GM12878 (cell line): ENCODE results near the gene TEKT5. TPM values are rescaled to one million over a fixed set of nuclear protein-coding genes. Genes with fewer than 3 reads are reported as not detected.
A peak's percentile ranks its signal among the peaks of the same experiment; 100 is the strongest.

Experiments
- ATF7 ChIP-seq: fragments of 450-650 bp; IDR thresholded peaks from 2 replicates; pipeline ENCODE4 v1.6.1; 2016; ENCODE audit warnings: low read depth, mild to moderate bottlenecking
- CHD4 ChIP-seq: fragments of 200-600 bp; sonication (generic); IDR thresholded peaks from 2 replicates; pipeline ENCODE4 v1.6.1; 2016; ENCODE audit warnings: mild to moderate bottlenecking
- CREM ChIP-seq: IDR thresholded peaks from 2 replicates; pipeline ENCODE4 v1.6.1; 2014; ENCODE audit warnings: antibody characterized with exemption, low read depth
- E2F4 ChIP-seq: IDR thresholded peaks from 2 replicates; pipeline ENCODE4 v1.6.1; 2012; ENCODE audit warnings: low read depth, low read length, improper control_type of control experiment
- EGR1 ChIP-seq, 2 experiments: IDR thresholded peaks; 1 replicate in 1 of 2; 2 replicates in 1 of 2; pipeline ENCODE4 v1.6.1; 2011 to 2012; ENCODE audit warnings: low read depth in 2 of 2, low read length in 2 of 2, borderline replicate concordance in 1 of 2, mild to moderate bottlenecking in 1 of 2, moderate library complexity in 1 of 2
- JUNB ChIP-seq: IDR thresholded peaks from 2 replicates; pipeline ENCODE4 v1.6.1; 2016; ENCODE audit warnings: antibody characterized with exemption, mild to moderate bottlenecking
- KLF5 ChIP-seq: fragments of 450-650 bp; IDR thresholded peaks from 2 replicates; pipeline ENCODE4 v1.6.1; 2014; ENCODE audit warnings: mild to moderate bottlenecking; ENCODE audit not compliant: partially characterized antibody
- NFIC ChIP-seq: IDR thresholded peaks from 2 replicates; pipeline ENCODE4 v1.6.1; 2012; ENCODE audit warnings: low read depth, mild to moderate bottlenecking, inconsistent platforms, low read length, moderate library complexity
- NFYB ChIP-seq: IDR thresholded peaks from 2 replicates; pipeline ENCODE4 v1.6.1; 2011; ENCODE audit warnings: low read depth, mild to moderate bottlenecking, low read length, improper control_type of control experiment, moderate library complexity; ENCODE audit not compliant: insufficient read depth
- NR2C1 ChIP-seq: fragments of 450-650 bp; IDR thresholded peaks from 2 replicates; pipeline ENCODE4 v1.6.1; 2017; ENCODE audit warnings: antibody characterized with exemption, mild to moderate bottlenecking, moderate library complexity
- PKNOX1 ChIP-seq: fragments of 450-650 bp; IDR thresholded peaks from 2 replicates; pipeline ENCODE4 v1.6.1; 2016; ENCODE audit warnings: mild to moderate bottlenecking
- SMAD5 ChIP-seq: IDR thresholded peaks from 2 replicates; pipeline ENCODE4 v1.6.1; 2016; ENCODE audit warnings: antibody characterized with exemption, low read depth
- SREBF1 ChIP-seq: IDR thresholded peaks from 2 replicates; pipeline ENCODE4 v1.6.1; 2012; ENCODE audit warnings: mild to moderate bottlenecking, low read length
- SRF ChIP-seq, 2 experiments: IDR thresholded peaks; 2 replicates each; pipeline ENCODE4 v1.6.1; 2011; ENCODE audit warnings: low read depth in 2 of 2, low read length in 2 of 2, mild to moderate bottlenecking in 1 of 2, moderate library complexity in 1 of 2
- USF1 ChIP-seq: IDR thresholded peaks from 2 replicates; pipeline ENCODE4 v1.6.1; 2011; ENCODE audit warnings: borderline replicate concordance, low read depth, mild to moderate bottlenecking, moderate library complexity, mixed read lengths, low read length; ENCODE audit not compliant: insufficient read depth; ENCODE audit errors: extremely low read length
- WRNIP1 ChIP-seq: IDR thresholded peaks from 2 replicates; pipeline ENCODE4 v1.6.1; 2011; ENCODE audit warnings: low read depth, low read length, improper control_type of control experiment, borderline replicate concordance
- ZBED1 ChIP-seq: IDR thresholded peaks from 2 replicates; pipeline ENCODE4 v1.6.1; 2016; ENCODE audit warnings: borderline replicate concordance
- ZNF207 ChIP-seq: fragments of 450-650 bp; IDR thresholded peaks from 2 replicates; pipeline ENCODE4 v1.6.1; 2014; ENCODE audit warnings: antibody characterized with exemption, mild to moderate bottlenecking, borderline replicate concordance
- ZNF24 ChIP-seq: fragments of 450-650 bp; IDR thresholded peaks from 2 replicates; pipeline ENCODE4 v1.6.1; 2017; ENCODE audit warnings: antibody characterized with exemption, mild to moderate bottlenecking
- polyA plus RNA-seq, 11 experiments: library from polyadenylated mRNA; depleted of rRNA in 4 of 11; unstranded in 6 of 11; stranded (reverse) in 5 of 11; fragments of >200 nt; fragmentation: Nextera tagmentation in 4 of 11; fragmentation: Illumina TruSeq in 1 of 11; extraction: Ambion mirVana in 4 of 11; extraction: Trizol in 1 of 11; gene quantifications; 1 replicate in 1 of 11; 2 replicates in 10 of 11; pipeline versions ENCODE4 v1.2.1 to v1.2.3, GENCODE V29; 2011 to 2016; ENCODE audit warnings: inconsistent platforms in 2 of 11, missing spikeins in 2 of 11, low read depth in 1 of 11
- total RNA-seq, 4 experiments: library from RNA; depleted of rRNA in 3 of 4; stranded (reverse); fragments of >200 nt in 3 of 4; fragmentation: Illumina TruSeq in 1 of 4; extraction: Trizol in 1 of 4; gene quantifications; 2 replicates each; pipeline versions ENCODE4 v1.2.1 to v1.2.3, GENCODE V29; 2013 to 2021
- TF ChIP-seq, protein P1 (sequence below): fragments of 450-650 bp; conservative IDR thresholded peaks from 2 replicates; pipeline ENCODE4 v1.6.1; 2017; ENCODE audit warnings: mild to moderate bottlenecking, moderate library complexity
- TF ChIP-seq, protein P2 (sequence below): fragments of 450-650 bp; IDR thresholded peaks from 2 replicates; pipeline ENCODE4 v1.6.1; 2017; ENCODE audit warnings: low read depth, mild to moderate bottlenecking, moderate library complexity
- TF ChIP-seq, protein P3 (sequence below): fragments of 450-650 bp; IDR thresholded peaks from 2 replicates; pipeline ENCODE4 v1.6.1; 2014; ENCODE audit warnings: mild to moderate bottlenecking

The TEKT5 gene
- total and polyA plus RNA-seq, 10 of the 15 experiments (the other 5 are each of a cell fraction or from before 2014, with no cell fraction given) = 0.19 to 2.2 (median 0.68) TPM; not detected in 1

- TF ChIP-seq, protein P1, sequence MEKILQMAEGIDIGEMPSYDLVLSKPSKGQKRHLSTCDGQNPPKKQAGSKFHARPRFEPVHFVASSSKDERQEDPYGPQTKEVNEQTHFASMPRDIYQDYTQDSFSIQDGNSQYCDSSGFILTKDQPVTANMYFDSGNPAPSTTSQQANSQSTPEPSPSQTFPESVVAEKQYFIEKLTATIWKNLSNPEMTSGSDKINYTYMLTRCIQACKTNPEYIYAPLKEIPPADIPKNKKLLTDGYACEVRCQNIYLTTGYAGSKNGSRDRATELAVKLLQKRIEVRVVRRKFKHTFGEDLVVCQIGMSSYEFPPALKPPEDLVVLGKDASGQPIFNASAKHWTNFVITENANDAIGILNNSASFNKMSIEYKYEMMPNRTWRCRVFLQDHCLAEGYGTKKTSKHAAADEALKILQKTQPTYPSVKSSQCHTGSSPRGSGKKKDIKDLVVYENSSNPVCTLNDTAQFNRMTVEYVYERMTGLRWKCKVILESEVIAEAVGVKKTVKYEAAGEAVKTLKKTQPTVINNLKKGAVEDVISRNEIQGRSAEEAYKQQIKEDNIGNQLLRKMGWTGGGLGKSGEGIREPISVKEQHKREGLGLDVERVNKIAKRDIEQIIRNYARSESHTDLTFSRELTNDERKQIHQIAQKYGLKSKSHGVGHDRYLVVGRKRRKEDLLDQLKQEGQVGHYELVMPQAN = peak; percentile 87
- peak; percentile 65; the same call in 1 of the 2 replicates for TF ChIP-seq CREM
- TF ChIP-seq SRF (IDR thresholded peaks at IDR 0.05; ENCODE audit: low read depth in 2 of 2, low read length in 2 of 2) = no peak; a peak in 1 of 4 replicates
- TF ChIP-seq SMAD5 = peak; percentile 76; the same call in 1 of the 2 replicates
- no peak for TF ChIP-seq ZBED1
- peak; percentile 91; the same call in 1 of the 2 replicates for TF ChIP-seq ZNF207
- TF ChIP-seq, protein P2, sequence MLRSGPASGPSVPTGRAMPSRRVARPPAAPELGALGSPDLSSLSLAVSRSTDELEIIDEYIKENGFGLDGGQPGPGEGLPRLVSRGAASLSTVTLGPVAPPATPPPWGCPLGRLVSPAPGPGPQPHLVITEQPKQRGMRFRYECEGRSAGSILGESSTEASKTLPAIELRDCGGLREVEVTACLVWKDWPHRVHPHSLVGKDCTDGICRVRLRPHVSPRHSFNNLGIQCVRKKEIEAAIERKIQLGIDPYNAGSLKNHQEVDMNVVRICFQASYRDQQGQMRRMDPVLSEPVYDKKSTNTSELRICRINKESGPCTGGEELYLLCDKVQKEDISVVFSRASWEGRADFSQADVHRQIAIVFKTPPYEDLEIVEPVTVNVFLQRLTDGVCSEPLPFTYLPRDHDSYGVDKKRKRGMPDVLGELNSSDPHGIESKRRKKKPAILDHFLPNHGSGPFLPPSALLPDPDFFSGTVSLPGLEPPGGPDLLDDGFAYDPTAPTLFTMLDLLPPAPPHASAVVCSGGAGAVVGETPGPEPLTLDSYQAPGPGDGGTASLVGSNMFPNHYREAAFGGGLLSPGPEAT = peak; percentile 80; the same call in 1 of the 2 replicates
- TF ChIP-seq NFYB = no peak
- no peak for TF ChIP-seq ZNF24
- TF ChIP-seq, protein P3, sequence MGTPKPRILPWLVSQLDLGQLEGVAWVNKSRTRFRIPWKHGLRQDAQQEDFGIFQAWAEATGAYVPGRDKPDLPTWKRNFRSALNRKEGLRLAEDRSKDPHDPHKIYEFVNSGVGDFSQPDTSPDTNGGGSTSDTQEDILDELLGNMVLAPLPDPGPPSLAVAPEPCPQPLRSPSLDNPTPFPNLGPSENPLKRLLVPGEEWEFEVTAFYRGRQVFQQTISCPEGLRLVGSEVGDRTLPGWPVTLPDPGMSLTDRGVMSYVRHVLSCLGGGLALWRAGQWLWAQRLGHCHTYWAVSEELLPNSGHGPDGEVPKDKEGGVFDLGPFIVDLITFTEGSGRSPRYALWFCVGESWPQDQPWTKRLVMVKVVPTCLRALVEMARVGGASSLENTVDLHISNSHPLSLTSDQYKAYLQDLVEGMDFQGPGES = no peak
- TF ChIP-seq E2F4 = no peak
- 0 out of 2 replicates have a peak, but pooled peaks have one; percentile 20 for TF ChIP-seq NR2C1
- TF ChIP-seq USF1 = no peak
- no peak for TF ChIP-seq CHD4
- TF ChIP-seq JUNB = no peak
- peak; percentile 73 for TF ChIP-seq KLF5
- no peak for TF ChIP-seq NFIC
- no peak for TF ChIP-seq WRNIP1
- TF ChIP-seq EGR1 (IDR thresholded peaks at IDR 0.05; ENCODE audit: borderline replicate concordance in 1 of 2, low read depth in 2 of 2, low read length in 2 of 2) = peak in 1 of 2 experiments; percentile 80; a peak in 2 of 3 replicates
- TF ChIP-seq ATF7 = peak; percentile 69; the same call in 1 of the 2 replicates
- TF ChIP-seq SREBF1 = no peak
- TF ChIP-seq PKNOX1 = peak; percentile 98
These were observed 49.1 kb upstream of the TEKT5 start, which contains the start of gene NUBP1 (continued) for GRCh38 chr16:10743610-10744369.
